Measurements from ENCODE around the gene CTTN.

GRCh38 chr11:70397983-70398833 lies at the start of gene CTTN:
- TF ChIP-seq, protein P1, sequence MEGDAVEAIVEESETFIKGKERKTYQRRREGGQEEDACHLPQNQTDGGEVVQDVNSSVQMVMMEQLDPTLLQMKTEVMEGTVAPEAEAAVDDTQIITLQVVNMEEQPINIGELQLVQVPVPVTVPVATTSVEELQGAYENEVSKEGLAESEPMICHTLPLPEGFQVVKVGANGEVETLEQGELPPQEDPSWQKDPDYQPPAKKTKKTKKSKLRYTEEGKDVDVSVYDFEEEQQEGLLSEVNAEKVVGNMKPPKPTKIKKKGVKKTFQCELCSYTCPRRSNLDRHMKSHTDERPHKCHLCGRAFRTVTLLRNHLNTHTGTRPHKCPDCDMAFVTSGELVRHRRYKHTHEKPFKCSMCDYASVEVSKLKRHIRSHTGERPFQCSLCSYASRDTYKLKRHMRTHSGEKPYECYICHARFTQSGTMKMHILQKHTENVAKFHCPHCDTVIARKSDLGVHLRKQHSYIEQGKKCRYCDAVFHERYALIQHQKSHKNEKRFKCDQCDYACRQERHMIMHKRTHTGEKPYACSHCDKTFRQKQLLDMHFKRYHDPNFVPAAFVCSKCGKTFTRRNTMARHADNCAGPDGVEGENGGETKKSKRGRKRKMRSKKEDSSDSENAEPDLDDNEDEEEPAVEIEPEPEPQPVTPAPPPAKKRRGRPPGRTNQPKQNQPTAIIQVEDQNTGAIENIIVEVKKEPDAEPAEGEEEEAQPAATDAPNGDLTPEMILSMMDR (conservative IDR thresholded peaks at IDR 0.05) = no peak
- TF ChIP-seq EZH2 (IDR thresholded peaks at IDR 0.05; ENCODE audit: low read depth) = no peak

Measured in PC-9 (cell line).